Gastrocnemius medialis (tissue), 4 donors: ENCODE results near the gene NEB. TPM values are rescaled to one million over a fixed set of nuclear protein-coding genes. Genes with fewer than 3 reads are reported as not detected.

Experiments
- ATAC-seq, 2 donors: fragments of 150-250 bp; one replicate each; pipeline ENCODE4 v1.9.1; 2016
- DNase-seq, 2 donors: peaks; one replicate each; pipeline ENCODE4 v3.0.0-alpha.2; 2019
- H3K27ac ChIP-seq, 4 donors: fragments of 200-600 bp; sonication (generic); 1 replicate in 1 of 4; 2 replicates in 3 of 4; pipeline ENCODE4 v1.5.1; 2016 to 2018; ENCODE audit warnings: mild to moderate bottlenecking in 2 of 4, moderate library complexity in 1 of 4
- H3K27me3 ChIP-seq, 3 donors: fragments of 200-600 bp; sonication (generic) in 2 of 3; 1 replicate in 1 of 3; 2 replicates in 2 of 3; pipeline versions ENCODE4 v1.5.1 to v1.6.0; 2016 to 2019; ENCODE audit warnings: mild to moderate bottlenecking in 1 of 3, moderate library complexity in 1 of 3
- H3K36me3 ChIP-seq, 2 donors: fragments of 200-600 bp; sonication (generic) in 1 of 2; one replicate each; pipeline ENCODE4 v1.5.1; 2017 to 2018
- H3K4me1 ChIP-seq, 2 donors: fragments of 200-600 bp; sonication (generic) in 1 of 2; one replicate each; pipeline ENCODE4 v1.5.1; 2016 to 2017; ENCODE audit warnings: mild to moderate bottlenecking in 2 of 2
- H3K4me3 ChIP-seq, 4 donors: fragments of 200-600 bp; sonication (generic) in 3 of 4; 1 replicate in 1 of 4; 2 replicates in 3 of 4; pipeline ENCODE4 v1.5.1; 2016 to 2019; ENCODE audit warnings: mild to moderate bottlenecking in 2 of 4
- H3K9me3 ChIP-seq, 3 donors: fragments of 200-600 bp; sonication (generic) in 2 of 3; 1 replicate in 1 of 3; 2 replicates in 2 of 3; pipeline ENCODE4 v1.5.1; 2016 to 2019
- POLR2A ChIP-seq, 2 donors: fragments of 450-650 bp; IDR thresholded peaks; one replicate each; pipeline ENCODE4 v1.6.1; 2017; ENCODE audit warnings: antibody characterized with exemption in 2 of 2, mild to moderate bottlenecking in 2 of 2, moderate library complexity in 2 of 2
- in situ Hi-C, 4 donors: fragments of 200-750 bp; cut with MboI; loops; one replicate each; pipeline versions ENCODE4 v1.15.0 to v1.8.0; 2017; ENCODE audit warnings: low sequenced_read_pairs in 4 of 4
- intact Hi-C: fragments of 100-400 bp; cut with DNase I; formaldehyde crosslinking; loops from one replicate; pipeline ENCODE4 v1.15.1; 2023; ENCODE audit warnings: low total_unique reads
- total RNA-seq, 4 donors: library from RNA; depleted of rRNA; stranded (reverse); fragments of >200 nt; gene quantifications; one replicate each; pipeline versions ENCODE4 v1.1.0 to v1.2.3, GENCODE V29; 2016
- TF ChIP-seq, protein P1 (sequence below), 5 experiments: fragments of 450-650 bp in 3 of 5; fragments of 200-600 bp in 2 of 5; sonication (generic) in 2 of 5; IDR thresholded peaks in 4 of 5; conservative IDR thresholded peaks in 1 of 5; 1 replicate in 4 of 5; 2 replicates in 1 of 5; pipeline ENCODE4 v1.5.1; 2016 to 2019; ENCODE audit warnings: antibody characterized with exemption in 5 of 5, mild to moderate bottlenecking in 3 of 5, moderate library complexity in 3 of 5

The NEB gene
- total RNA-seq, 4 donors from 2014 or later: 6,824 to 7,704 (median 7,108) TPM

DNA sequence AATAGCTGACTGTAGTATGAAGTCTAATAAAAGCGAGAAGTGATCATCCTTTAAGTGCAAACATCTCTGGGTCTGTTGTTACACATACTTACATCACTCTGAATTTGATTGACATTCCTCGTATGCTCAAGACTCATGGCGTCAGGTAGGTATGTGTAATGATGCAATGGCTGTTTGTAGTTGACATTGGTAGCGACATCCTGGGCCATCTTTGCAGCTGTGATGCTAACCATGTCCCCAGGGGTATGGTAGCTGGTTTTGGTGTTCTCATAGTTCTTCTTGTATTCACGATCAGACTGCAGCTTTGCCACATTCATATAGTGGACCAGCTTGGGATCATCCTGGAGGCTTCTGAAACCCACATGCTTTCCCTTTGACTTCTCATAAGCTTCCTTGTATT, 62.0 kb downstream of the NEB start:
- Histone ChIP-seq H3K27me3 (no peaks in the 10 kb centered on the region), H3K27ac (peak overlapping the region in 3 of 4 donors; percentile 60 to 80 (median 64)), H3K9me3 (no peaks in the 10 kb centered on the region), H3K4me3 (no peak overlapping the region), H3K4me1 (peaks cover 19% of the 10 kb centered on the region in 2 donors), H3K36me3 (peaks cover 3 to 99% of the 10 kb centered on the region in 2 donors)
- ATAC-seq: peak in 1 of 2 donors; percentile 29
- in situ Hi-C loops (no loop called here), intact Hi-C loops (no loop called here)
- DNase-seq: no peak
- TF ChIP-seq, protein P1, sequence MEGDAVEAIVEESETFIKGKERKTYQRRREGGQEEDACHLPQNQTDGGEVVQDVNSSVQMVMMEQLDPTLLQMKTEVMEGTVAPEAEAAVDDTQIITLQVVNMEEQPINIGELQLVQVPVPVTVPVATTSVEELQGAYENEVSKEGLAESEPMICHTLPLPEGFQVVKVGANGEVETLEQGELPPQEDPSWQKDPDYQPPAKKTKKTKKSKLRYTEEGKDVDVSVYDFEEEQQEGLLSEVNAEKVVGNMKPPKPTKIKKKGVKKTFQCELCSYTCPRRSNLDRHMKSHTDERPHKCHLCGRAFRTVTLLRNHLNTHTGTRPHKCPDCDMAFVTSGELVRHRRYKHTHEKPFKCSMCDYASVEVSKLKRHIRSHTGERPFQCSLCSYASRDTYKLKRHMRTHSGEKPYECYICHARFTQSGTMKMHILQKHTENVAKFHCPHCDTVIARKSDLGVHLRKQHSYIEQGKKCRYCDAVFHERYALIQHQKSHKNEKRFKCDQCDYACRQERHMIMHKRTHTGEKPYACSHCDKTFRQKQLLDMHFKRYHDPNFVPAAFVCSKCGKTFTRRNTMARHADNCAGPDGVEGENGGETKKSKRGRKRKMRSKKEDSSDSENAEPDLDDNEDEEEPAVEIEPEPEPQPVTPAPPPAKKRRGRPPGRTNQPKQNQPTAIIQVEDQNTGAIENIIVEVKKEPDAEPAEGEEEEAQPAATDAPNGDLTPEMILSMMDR (IDR thresholded peaks at IDR 0.05 in 4 of 5, conservative IDR thresholded peaks at IDR 0.05 in 1 of 5): no peak
- TF ChIP-seq POLR2A (IDR thresholded peaks at IDR 0.05): no peak

DNA sequence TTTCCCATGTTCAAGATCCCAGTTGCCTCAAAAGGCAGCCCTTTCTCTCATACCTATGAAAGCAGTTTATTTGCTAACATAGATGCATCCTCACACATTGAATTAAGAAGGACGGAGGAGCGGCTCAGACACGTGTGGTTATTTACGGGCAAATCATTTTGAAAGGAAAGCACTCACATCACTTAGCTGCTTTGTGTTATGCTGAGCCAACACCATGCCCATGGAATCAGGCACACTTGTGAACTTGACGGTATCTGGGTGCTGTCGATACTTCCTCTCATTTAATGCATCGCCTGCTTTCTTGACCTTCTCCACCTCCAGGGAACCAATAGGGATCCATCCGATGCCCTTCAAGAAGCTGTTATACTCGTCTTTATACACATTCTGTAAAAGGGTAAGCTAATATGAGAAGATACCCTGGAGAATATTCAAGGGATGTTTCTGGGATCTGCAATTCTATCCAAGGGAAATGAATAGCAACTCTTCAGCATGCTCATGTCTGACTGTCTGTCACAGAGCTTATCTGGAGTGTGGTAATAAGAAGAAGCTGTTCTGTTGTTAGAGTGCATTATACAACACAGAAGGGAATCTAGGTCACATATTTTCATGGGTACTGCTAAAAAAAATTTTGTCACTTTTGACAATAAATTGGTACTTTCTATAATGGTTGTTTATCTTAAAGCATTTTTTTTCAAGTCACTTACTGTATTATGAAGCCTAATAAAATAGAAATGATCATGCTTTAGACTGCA, 63.3 kb downstream of the NEB start:
- Histone ChIP-seq H3K4me3 (no peak overlapping the region), H3K27me3 (no peaks in the 10 kb centered on the region), H3K27ac (peak overlapping the region in 3 of 4 donors; percentile 60 to 80 (median 64)), H3K9me3 (no peaks in the 10 kb centered on the region), H3K4me1 (peaks cover 19 to 25% of the 10 kb centered on the region in 2 donors), H3K36me3 (peaks cover 3 to 100% of the 10 kb centered on the region in 2 donors)
- TF ChIP-seq POLR2A (IDR thresholded peaks at IDR 0.05): no peak
- TF ChIP-seq, protein P1 (IDR thresholded peaks at IDR 0.05 in 4 of 5, conservative IDR thresholded peaks at IDR 0.05 in 1 of 5): no peak
- no peak for DNase-seq
- intact Hi-C loops (no loop called here), in situ Hi-C loops (no loop called here)
- peak in 1 of 2 donors; percentile 42 for ATAC-seq

DNA sequence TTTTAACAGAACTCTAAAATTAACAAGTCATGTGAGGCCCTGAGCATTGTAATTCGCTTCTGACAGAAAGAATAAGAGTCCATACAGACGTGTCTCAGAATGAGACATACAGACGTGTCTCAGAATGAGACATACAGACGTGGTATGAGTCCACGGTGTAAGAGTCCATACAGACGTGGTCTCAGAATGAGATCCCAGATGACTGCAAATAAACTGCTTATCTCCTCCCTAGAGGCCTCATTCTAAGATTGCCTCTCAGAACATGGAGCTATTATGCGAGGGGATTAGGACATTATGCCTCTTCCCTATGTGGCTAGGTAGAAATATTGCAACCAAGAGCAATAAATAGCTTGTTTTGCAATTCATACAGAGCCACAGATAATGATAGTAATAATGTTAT, 63.9 kb downstream of the NEB start:
- no peaks in the 10 kb centered on the region for H3K27me3 ChIP-seq
- in situ Hi-C loops: no loop called here

DNA sequence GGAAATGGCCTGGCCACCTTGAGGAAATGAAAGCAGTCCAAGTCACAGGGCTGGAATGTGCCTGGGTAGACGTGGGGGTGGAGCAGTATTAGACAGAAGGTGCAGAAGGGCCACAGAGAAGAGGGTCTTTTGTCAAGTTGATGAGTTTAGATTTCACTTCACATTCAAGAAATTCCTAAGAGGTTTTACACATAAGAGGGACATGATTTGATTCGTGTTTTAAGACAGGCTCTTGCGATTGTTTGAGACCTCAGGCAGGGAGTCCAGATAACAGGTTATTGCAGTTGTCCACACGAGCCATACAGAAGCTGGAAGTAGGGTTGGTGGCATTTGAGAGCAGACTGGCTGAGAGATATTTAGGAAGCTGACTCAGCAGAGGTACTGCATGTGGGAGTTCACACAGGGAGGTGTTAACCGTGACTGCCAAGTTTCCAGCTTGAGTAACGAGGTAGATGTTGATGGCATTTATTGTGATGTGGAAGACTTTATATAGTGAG, 64.6 kb downstream of the NEB start:
- peaks cover 15 to 25% of the 10 kb centered on the region in 2 donors for H3K4me1 ChIP-seq
- DNase-seq (peak; percentile 32 to 60), ATAC-seq (peak; percentile 76 to 81)
- H3K27me3 ChIP-seq: no peaks in the 10 kb centered on the region
- no peak for TF ChIP-seq POLR2A (IDR thresholded peaks at IDR 0.05)
- TF ChIP-seq, protein P1 (IDR thresholded peaks at IDR 0.05 in 4 of 5, conservative IDR thresholded peaks at IDR 0.05 in 1 of 5): no peak
- peaks cover 0 to 100% of the 10 kb centered on the region in 2 donors for H3K36me3 ChIP-seq
- peak overlapping the region in 3 of 4 donors; percentile 60 to 80 (median 64) for H3K27ac ChIP-seq
- no peaks in the 10 kb centered on the region for H3K9me3 ChIP-seq
- intact Hi-C loops (loop anchor here (5.0 kb wide), 1 partner anchor 52 kb away; no protein-coding TSS in a partner anchor), in situ Hi-C loops (no loop called here)
- H3K4me3 ChIP-seq: no peak overlapping the region

More for the DNA sequence above, 63.9 kb downstream of the NEB start:
- no peak overlapping the region for H3K4me3 ChIP-seq
- peak overlapping the region in 3 of 4 donors; percentile 60 to 80 (median 64) for H3K27ac ChIP-seq
- H3K9me3 ChIP-seq: no peaks in the 10 kb centered on the region
- peaks cover 19 to 25% of the 10 kb centered on the region in 2 donors for H3K4me1 ChIP-seq
- DNase-seq (no peak), ATAC-seq (no peak)
- peaks cover 2 to 100% of the 10 kb centered on the region in 2 donors for H3K36me3 ChIP-seq
- TF ChIP-seq, protein P1 (IDR thresholded peaks at IDR 0.05 in 4 of 5, conservative IDR thresholded peaks at IDR 0.05 in 1 of 5): no peak
- no peak for TF ChIP-seq POLR2A (IDR thresholded peaks at IDR 0.05)
- intact Hi-C loops: no loop called here
